H9 (cell line): Measurements from ENCODE around the gene TRPM5. TPM values are rescaled to one million over a fixed set of nuclear protein-coding genes. Genes with fewer than 3 reads are reported as not detected.

ENCODE experiments used
- DNase-seq: peaks from one replicate; pipeline ENCODE4 v3.0.0-alpha.2; 2017
- H2AFZ ChIP-seq: one replicate; pipeline ENCODE4 v1.6.1; 2013; ENCODE audit warnings: mild to moderate bottlenecking, low read length, control low read depth, moderate library complexity
- H2AK5ac ChIP-seq: 2 replicates; pipeline ENCODE4 v1.6.1; 2013; ENCODE audit warnings: low read length, control low read depth, mixed read lengths; ENCODE audit not compliant: insufficient read length
- H2BK120ac ChIP-seq: one replicate; pipeline ENCODE4 v1.6.1; 2013; ENCODE audit warnings: low read depth, mild to moderate bottlenecking, low read length, control low read depth, inconsistent platforms; ENCODE audit not compliant: poor library complexity, severe bottlenecking
- H2BK12ac ChIP-seq: 2 replicates; pipeline ENCODE4 v1.6.1; 2013; ENCODE audit warnings: low read length, control low read depth, mixed read lengths, low read depth; ENCODE audit not compliant: insufficient read length
- H2BK15ac ChIP-seq: 2 replicates; pipeline ENCODE4 v1.6.1; 2013; ENCODE audit warnings: low read depth, low read length, control low read depth
- H2BK20ac ChIP-seq: one replicate; pipeline ENCODE4 v1.6.1; 2013; ENCODE audit warnings: low read depth, mild to moderate bottlenecking, low read length, control low read depth, inconsistent platforms; ENCODE audit not compliant: poor library complexity, severe bottlenecking
- H2BK5ac ChIP-seq: 2 replicates; pipeline ENCODE4 v1.6.1; 2013; ENCODE audit warnings: low read length, control low read depth, mixed read lengths; ENCODE audit not compliant: insufficient read length
- H3K14ac ChIP-seq: 2 replicates; pipeline ENCODE4 v1.6.1; 2013; ENCODE audit warnings: low read length, control low read depth; ENCODE audit not compliant: insufficient read depth
- H3K18ac ChIP-seq: 2 replicates; pipeline ENCODE4 v1.6.1; 2013; ENCODE audit warnings: low read depth, mild to moderate bottlenecking, mixed read lengths, low read length, control low read depth; ENCODE audit not compliant: insufficient read length
- H3K23ac ChIP-seq: 2 replicates; pipeline ENCODE4 v1.6.1; 2013; ENCODE audit warnings: low read length, control low read depth, mixed read lengths, low read depth; ENCODE audit not compliant: insufficient read length
- H3K23me2 ChIP-seq: 2 replicates; pipeline ENCODE4 v1.6.1; 2013; ENCODE audit warnings: low read depth, mild to moderate bottlenecking, mixed read lengths, low read length, control low read depth; ENCODE audit not compliant: insufficient read length, poor library complexity, severe bottlenecking
- H3K27ac ChIP-seq: 2 replicates; pipeline ENCODE4 v1.5.1; 2013; ENCODE audit warnings: low read length, control low read depth, mixed read lengths, low read depth; ENCODE audit not compliant: insufficient read length
- H3K27me3 ChIP-seq: 2 replicates; pipeline ENCODE4 v1.6.1; 2013; ENCODE audit warnings: low read length, control low read depth, inconsistent platforms; ENCODE audit not compliant: insufficient read depth
- H3K4ac ChIP-seq: 2 replicates; pipeline ENCODE4 v1.6.1; 2013; ENCODE audit warnings: low read depth, mild to moderate bottlenecking, control low read depth, inconsistent platforms, low read length, moderate library complexity
- H3K4me1 ChIP-seq: 2 replicates; pipeline ENCODE4 v1.6.1; 2013; ENCODE audit warnings: low read length, control low read depth, inconsistent platforms; ENCODE audit not compliant: insufficient read depth
- H3K4me2 ChIP-seq: 2 replicates; pipeline ENCODE4 v1.6.1; 2013; ENCODE audit warnings: low read length, control low read depth, mixed read lengths; ENCODE audit not compliant: insufficient read length, insufficient read depth
- H3K56ac ChIP-seq: 2 replicates; pipeline ENCODE4 v1.6.1; 2013; ENCODE audit warnings: low read depth, mild to moderate bottlenecking, mixed read lengths, low read length, control low read depth; ENCODE audit not compliant: insufficient read length
- H3K79me1 ChIP-seq: 2 replicates; pipeline ENCODE4 v1.6.1; 2013; ENCODE audit warnings: low read depth, mild to moderate bottlenecking, moderate library complexity, low read length, control low read depth, inconsistent platforms; ENCODE audit not compliant: insufficient read depth, poor library complexity, severe bottlenecking
- H3K79me2 ChIP-seq: 2 replicates; pipeline ENCODE4 v1.6.1; 2013; ENCODE audit warnings: low read length, control low read depth, inconsistent platforms; ENCODE audit not compliant: insufficient read depth
- H3K9ac ChIP-seq: 2 replicates; pipeline ENCODE4 v1.6.1; 2013; ENCODE audit warnings: low read length, control low read depth, mixed read lengths; ENCODE audit not compliant: insufficient read length; ENCODE audit errors: extremely low read depth
- H3K9me3 ChIP-seq: one replicate; pipeline ENCODE4 v1.6.1; 2013; ENCODE audit warnings: low read depth, low read length, inconsistent platforms; ENCODE audit not compliant: control insufficient read depth
- H3T11ph ChIP-seq: one replicate; pipeline ENCODE4 v1.6.1; 2013; ENCODE audit warnings: mild to moderate bottlenecking, low read length, control low read depth, inconsistent platforms
- H4K20me1 ChIP-seq: one replicate; pipeline ENCODE4 v1.6.1; 2013; ENCODE audit not compliant: control insufficient read depth, insufficient read length, insufficient read depth
- H4K5ac ChIP-seq: 2 replicates; pipeline ENCODE4 v1.6.1; 2013; ENCODE audit warnings: low read depth, mild to moderate bottlenecking, mixed read lengths, low read length, control low read depth; ENCODE audit not compliant: insufficient read length
- H4K8ac ChIP-seq: replicated peaks from 2 replicates; pipeline ENCODE4 v1.6.1; 2013; ENCODE audit warnings: low read length, control low read depth, mixed read lengths, low read depth; ENCODE audit not compliant: insufficient read length
- H4K91ac ChIP-seq: 2 replicates; pipeline ENCODE4 v1.6.1; 2013; ENCODE audit warnings: low read depth, mild to moderate bottlenecking, moderate library complexity, mixed read lengths, low read length, control low read depth; ENCODE audit not compliant: insufficient read length
- H3K27ac Mint-ChIP-seq, 3 experiments: 2 replicates in 2 of 3; 3 replicates in 1 of 3; pipeline ENCODE4 v1.8.0; 2020 to 2021; ENCODE audit warnings: mixed read lengths in 3 of 3, mild to moderate bottlenecking in 1 of 3, moderate library complexity in 1 of 3
- H3K27me3 Mint-ChIP-seq: 2 replicates; pipeline ENCODE4 v1.8.0; 2021; ENCODE audit warnings: low read depth, mild to moderate bottlenecking, moderate library complexity, mixed read lengths
- H3K36me3 Mint-ChIP-seq, 3 experiments: 2 replicates in 2 of 3; 3 replicates in 1 of 3; pipeline ENCODE4 v1.8.0; 2020 to 2021; ENCODE audit warnings: low read depth in 3 of 3, mixed read lengths in 3 of 3; ENCODE audit not compliant: insufficient read depth in 1 of 3
- H3K4me1 Mint-ChIP-seq, 2 experiments: 2 replicates each; pipeline ENCODE4 v1.8.0; 2020; ENCODE audit warnings: mixed read lengths in 2 of 2
- H3K4me3 Mint-ChIP-seq, 2 experiments: 2 replicates in 1 of 2; 3 replicates in 1 of 2; pipeline ENCODE4 v1.8.0; 2020 to 2021; ENCODE audit warnings: mild to moderate bottlenecking in 2 of 2, mixed read lengths in 2 of 2, moderate library complexity in 1 of 2
- H3K9me3 Mint-ChIP-seq, 2 experiments: 2 replicates in 1 of 2; 3 replicates in 1 of 2; pipeline ENCODE4 v1.8.0; 2020; ENCODE audit warnings: mild to moderate bottlenecking in 2 of 2, mixed read lengths in 2 of 2, moderate library complexity in 1 of 2
- CTCF ChIP-seq: fragments of 200-600 bp; sonication (generic); conservative IDR thresholded peaks from 3 replicates; pipeline ENCODE4 v1.8.0; 2021; ENCODE audit warnings: antibody characterized with exemption, mild to moderate bottlenecking
- WGBS: extraction: QIAGEN DNeasy Blood & Tissue Kit; methylation state at CpG from one replicate; pipeline ENCODE4 v1.1.7; 2013; ENCODE audit warnings: missing lambda C conversion rate, low lambda C conversion rate, mixed read lengths; ENCODE audit not compliant: insufficient read length; ENCODE audit errors: extremely low coverage; 5-methylcytosine and 5-hydroxymethylcytosine counted together
- total RNA-seq: library from RNA; stranded (reverse); gene quantifications from 2 replicates; pipeline ENCODE4 v1.2.1, GENCODE V29; 2021

TRPM5 gene
- total RNA-seq, 1 experiment from 2014 or later = 0.09 TPM

GRCh38 chr11:2395211-2395730 lies 49.0 kb downstream of the TRPM5 start:
- H2BK12ac ChIP-seq = no peak overlapping the region
- no peaks in the 10 kb centered on the region for H3K4me1 ChIP-seq
- Mint-ChIP-seq H3K4me3 (no peak overlapping the region), H3K27ac (no peak overlapping the region), H3K36me3 (peaks cover 4 to 23% (median 16%) of the 10 kb centered on the region in 3 experiments; a peak in 6 of 7 replicates), H3K4me1 (peaks cover 3 to 7% of the 10 kb centered on the region in 2 experiments), H3K9me3 (no peaks in the 10 kb centered on the region), H3K27me3 (no peaks in the 10 kb centered on the region)
- no peak overlapping the region for H2BK20ac ChIP-seq
- H3K23me2 ChIP-seq = peaks cover 7% of the 10 kb centered on the region
- no peak overlapping the region for H3K27ac ChIP-seq
- H3K27me3 ChIP-seq = no peaks in the 10 kb centered on the region
- no peak overlapping the region for H3K14ac ChIP-seq
- no peak overlapping the region for H4K8ac ChIP-seq
- no peak overlapping the region for H2AFZ ChIP-seq
- no peak overlapping the region for H4K91ac ChIP-seq
- no peaks in the 10 kb centered on the region for H3K79me1 ChIP-seq
- no peak for TF ChIP-seq CTCF
- no peak overlapping the region for H2BK5ac ChIP-seq
- no peaks in the 10 kb centered on the region for H3K9me3 ChIP-seq
- no peak overlapping the region for H3K23ac ChIP-seq
- no peak overlapping the region for H3K4me2 ChIP-seq
- no peak overlapping the region for H3K56ac ChIP-seq
- no peak overlapping the region for H2AK5ac ChIP-seq
- DNase-seq = no peak
- no peak overlapping the region for H3K4ac ChIP-seq
- WGBS = no CpG with 5 or more reads among the region's 26 CpGs
- H3K9ac ChIP-seq = no peak overlapping the region
- no peaks in the 10 kb centered on the region for H4K20me1 ChIP-seq
- H2BK15ac ChIP-seq = no peak overlapping the region
- no peak overlapping the region for H3T11ph ChIP-seq
- no peak overlapping the region for H3K18ac ChIP-seq
- no peaks in the 10 kb centered on the region; the same call in 1 of the 2 replicates for H3K79me2 ChIP-seq
- no peak overlapping the region for H2BK120ac ChIP-seq
- H4K5ac ChIP-seq = no peak overlapping the region
